HEK293 (cell line): Measurements from ENCODE around the gene DDB1.

Experiments used
- AEBP2 ChIP-seq: fragments of 450-650 bp; formaldehyde crosslinking; IDR thresholded peaks from 2 replicates; pipeline ENCODE4 v1.5.1; 2016; ENCODE audit warnings: missing biosample characterization, missing genetic modification characterization, borderline replicate concordance
- GFI1B ChIP-seq: fragments of 450-650 bp; formaldehyde crosslinking; IDR thresholded peaks from 2 replicates; pipeline ENCODE4 v1.5.1; 2016; ENCODE audit warnings: missing biosample characterization, missing genetic modification characterization
- GLIS1 ChIP-seq: fragments of 450-650 bp; formaldehyde crosslinking; IDR thresholded peaks from 2 replicates; pipeline ENCODE4 v1.5.1; 2016; ENCODE audit warnings: missing biosample characterization, missing genetic modification characterization
- KLF16 ChIP-seq: fragments of 450-650 bp; formaldehyde crosslinking; IDR thresholded peaks from 2 replicates; pipeline ENCODE4 v1.5.1; 2017; ENCODE audit warnings: missing biosample characterization, missing genetic modification characterization
- KLF17 ChIP-seq: fragments of 450-650 bp; formaldehyde crosslinking; IDR thresholded peaks from 2 replicates; pipeline ENCODE4 v1.5.1; 2016; ENCODE audit warnings: missing biosample characterization, missing genetic modification characterization
- KLF9 ChIP-seq: fragments of 450-650 bp; formaldehyde crosslinking; IDR thresholded peaks from 2 replicates; pipeline ENCODE4 v1.5.1; 2016; ENCODE audit warnings: missing biosample characterization, missing genetic modification characterization, low read depth
- OSR2 ChIP-seq: fragments of 450-650 bp; formaldehyde crosslinking; IDR thresholded peaks from 2 replicates; pipeline ENCODE4 v1.5.1; 2016; ENCODE audit warnings: missing biosample characterization, missing genetic modification characterization
- PRDM10 ChIP-seq: fragments of 450-650 bp; formaldehyde crosslinking; IDR thresholded peaks from 2 replicates; pipeline ENCODE4 v1.5.1; 2016; ENCODE audit warnings: missing biosample characterization, missing genetic modification characterization
- PRDM4 ChIP-seq: fragments of 450-650 bp; formaldehyde crosslinking; IDR thresholded peaks from 2 replicates; pipeline ENCODE4 v1.5.1; 2017; ENCODE audit warnings: missing biosample characterization, missing genetic modification characterization
- SCRT2 ChIP-seq: fragments of 450-650 bp; formaldehyde crosslinking; IDR thresholded peaks from 2 replicates; pipeline ENCODE4 v1.5.1; 2016; ENCODE audit warnings: missing biosample characterization, missing genetic modification characterization
- YY1 ChIP-seq: fragments of 450-650 bp; formaldehyde crosslinking; IDR thresholded peaks from 2 replicates; pipeline ENCODE4 v1.5.1; 2018; ENCODE audit warnings: missing biosample characterization, missing genetic modification characterization
- ZBTB20 ChIP-seq: fragments of 450-650 bp; formaldehyde crosslinking; IDR thresholded peaks from 2 replicates; pipeline ENCODE4 v1.5.1; 2016; ENCODE audit warnings: missing biosample characterization, missing genetic modification characterization
- ZBTB21 ChIP-seq: fragments of 450-650 bp; formaldehyde crosslinking; IDR thresholded peaks from 2 replicates; pipeline ENCODE4 v1.5.1; 2017; ENCODE audit warnings: missing biosample characterization, missing genetic modification characterization
- ZBTB26 ChIP-seq: fragments of 450-650 bp; formaldehyde crosslinking; optimal IDR thresholded peaks from 2 replicates; pipeline ENCODE3; 2016; ENCODE audit warnings: missing biosample characterization, mild to moderate bottlenecking, missing genetic modification characterization
- ZFP37 ChIP-seq: fragments of 450-650 bp; formaldehyde crosslinking; IDR thresholded peaks from 2 replicates; pipeline ENCODE4 v1.5.1; 2016; ENCODE audit warnings: missing biosample characterization, missing genetic modification characterization
- ZNF16 ChIP-seq: fragments of 450-650 bp; formaldehyde crosslinking; IDR thresholded peaks from 2 replicates; pipeline ENCODE4 v1.5.1; 2016; ENCODE audit warnings: low read depth, missing biosample characterization, missing genetic modification characterization
- ZNF248 ChIP-seq: fragments of 450-650 bp; formaldehyde crosslinking; IDR thresholded peaks from 2 replicates; pipeline ENCODE4 v1.5.1; 2017; ENCODE audit warnings: missing biosample characterization, missing genetic modification characterization
- ZNF274 ChIP-seq, 2 experiments: fragments of 200-500 bp in 1 of 2; fragments of 450-650 bp in 1 of 2; sonication (Bioruptor generic) in 1 of 2; formaldehyde crosslinking in 1 of 2; IDR thresholded peaks; 2 replicates each; pipeline versions ENCODE4 v1.5.1 to v1.6.1; 2014 to 2016; ENCODE audit warnings: borderline replicate concordance in 1 of 2, inconsistent platforms in 1 of 2, low read length in 1 of 2, missing biosample characterization in 1 of 2, missing genetic modification characterization in 1 of 2
- ZNF366 ChIP-seq: fragments of 450-650 bp; formaldehyde crosslinking; conservative IDR thresholded peaks from 2 replicates; pipeline ENCODE4 v1.5.1; 2016; ENCODE audit warnings: missing biosample characterization, missing genetic modification characterization
- ZNF423 ChIP-seq: fragments of 450-650 bp; formaldehyde crosslinking; IDR thresholded peaks from 2 replicates; pipeline ENCODE4 v1.5.1; 2016; ENCODE audit warnings: missing biosample characterization, missing genetic modification characterization
- ZNF433 ChIP-seq: fragments of 450-650 bp; formaldehyde crosslinking; IDR thresholded peaks from 2 replicates; pipeline ENCODE4 v1.5.1; 2016; ENCODE audit warnings: missing biosample characterization, missing genetic modification characterization, low read depth
- ZNF473 ChIP-seq: fragments of 450-650 bp; formaldehyde crosslinking; IDR thresholded peaks from 2 replicates; pipeline ENCODE4 v1.5.1; 2017; ENCODE audit warnings: missing biosample characterization, missing genetic modification characterization
- ZNF521 ChIP-seq: fragments of 450-650 bp; formaldehyde crosslinking; IDR thresholded peaks from 2 replicates; pipeline ENCODE4 v1.5.1; 2017; ENCODE audit warnings: missing biosample characterization, mild to moderate bottlenecking, missing genetic modification characterization
- ZNF629 ChIP-seq: fragments of 450-650 bp; formaldehyde crosslinking; IDR thresholded peaks from 2 replicates; pipeline ENCODE4 v1.5.1; 2017; ENCODE audit warnings: missing biosample characterization, missing genetic modification characterization
- ZNF660 ChIP-seq: fragments of 450-650 bp; IDR thresholded peaks from 2 replicates; pipeline ENCODE4 v1.5.1; 2018; ENCODE audit warnings: missing biosample characterization, mild to moderate bottlenecking, missing genetic modification characterization
- ZNF843 ChIP-seq: fragments of 450-650 bp; formaldehyde crosslinking; IDR thresholded peaks from 2 replicates; pipeline ENCODE4 v1.5.1; 2016; ENCODE audit warnings: missing biosample characterization, missing genetic modification characterization

Gene DDB1

GRCh38 chr11:61293867-61294716 lies 38.8 kb downstream of the DDB1 start (continued):
- peak; percentile 57; the same call in 1 of the 2 replicates for TF ChIP-seq PRDM4
- peak; percentile 57; the same call in 1 of the 2 replicates for TF ChIP-seq ZNF843
- no peak for TF ChIP-seq OSR2 (tag by site-specific recombination)
- TF ChIP-seq ZNF433 (tag by site-specific recombination), result no peak
- TF ChIP-seq ZBTB26 (tag by site-specific recombination), result peak; percentile 98
- TF ChIP-seq GLIS1 (tag by site-specific recombination), result peak; percentile 96
- TF ChIP-seq ZNF660, result 0 out of 2 replicates have a peak, but pooled peaks have one; percentile 13
- no peak for TF ChIP-seq ZNF473
- TF ChIP-seq KLF17, result 0 out of 2 replicates have a peak, but pooled peaks have one; percentile 16
- peak; percentile 96 for TF ChIP-seq PRDM10 (tag by site-specific recombination)
- TF ChIP-seq YY1 (tag by site-specific recombination), result peak; percentile 33; the same call in 1 of the 2 replicates
- no peak for TF ChIP-seq ZNF248 (tag by site-specific recombination)
- no peak for TF ChIP-seq ZNF274 (IDR thresholded peaks at IDR 0.05; ENCODE audit: low read length)
- TF ChIP-seq ZNF274 (tag by site-specific recombination; IDR thresholded peaks at IDR 0.05; ENCODE audit: borderline replicate concordance), result no peak
- no peak for TF ChIP-seq GFI1B (tag by site-specific recombination)
- peak; percentile 84 for TF ChIP-seq SCRT2 (tag by site-specific recombination)
- TF ChIP-seq ZNF366 (tag by site-specific recombination), result peak; percentile 40
- TF ChIP-seq ZBTB20 (tag by site-specific recombination), result peak; percentile 96
- no peak for TF ChIP-seq AEBP2 (tag by site-specific recombination)
- no peak for TF ChIP-seq ZNF16
- TF ChIP-seq ZNF423 (tag by site-specific recombination), result peak; percentile 91
- peak; percentile 47; the same call in 1 of the 2 replicates for TF ChIP-seq KLF16 (tag by site-specific recombination)
- TF ChIP-seq ZNF521 (tag by site-specific recombination), result no peak
- 0 out of 2 replicates have a peak, but pooled peaks have one; percentile 58 for TF ChIP-seq ZFP37 (tag by site-specific recombination)
- peak; percentile 17; the same call in 1 of the 2 replicates for TF ChIP-seq ZBTB21 (tag by site-specific recombination)
- TF ChIP-seq ZNF629, result peak; percentile 72
- peak; percentile 25; the same call in 1 of the 2 replicates for TF ChIP-seq KLF9 (tag by site-specific recombination)
- TF ChIP-seq, all 188 proteins: peak for 53
